ENCODE measurements around the gene DBNL.

DNA sequence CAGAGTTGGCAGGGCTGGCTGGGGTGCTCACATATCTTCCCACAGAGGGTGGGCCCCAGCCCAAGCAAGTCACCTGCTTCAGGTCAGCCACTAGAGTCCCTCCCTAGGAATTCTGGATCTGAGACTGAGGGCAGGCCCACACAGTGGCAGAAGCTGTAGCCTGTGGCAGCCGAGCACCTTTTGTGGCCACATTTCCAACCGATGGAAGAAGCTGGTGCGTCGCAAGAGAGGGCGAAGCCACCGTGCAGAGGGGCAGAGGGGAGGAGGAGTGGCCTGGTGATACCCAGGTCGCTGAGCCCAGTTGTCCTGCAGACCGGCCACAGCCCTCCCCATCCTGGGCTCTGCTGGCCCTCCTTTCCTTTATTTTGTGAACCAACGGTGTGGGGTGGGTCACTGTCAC is 32.6 kb downstream of the DBNL start:
- TF ChIP-seq, protein P1, sequence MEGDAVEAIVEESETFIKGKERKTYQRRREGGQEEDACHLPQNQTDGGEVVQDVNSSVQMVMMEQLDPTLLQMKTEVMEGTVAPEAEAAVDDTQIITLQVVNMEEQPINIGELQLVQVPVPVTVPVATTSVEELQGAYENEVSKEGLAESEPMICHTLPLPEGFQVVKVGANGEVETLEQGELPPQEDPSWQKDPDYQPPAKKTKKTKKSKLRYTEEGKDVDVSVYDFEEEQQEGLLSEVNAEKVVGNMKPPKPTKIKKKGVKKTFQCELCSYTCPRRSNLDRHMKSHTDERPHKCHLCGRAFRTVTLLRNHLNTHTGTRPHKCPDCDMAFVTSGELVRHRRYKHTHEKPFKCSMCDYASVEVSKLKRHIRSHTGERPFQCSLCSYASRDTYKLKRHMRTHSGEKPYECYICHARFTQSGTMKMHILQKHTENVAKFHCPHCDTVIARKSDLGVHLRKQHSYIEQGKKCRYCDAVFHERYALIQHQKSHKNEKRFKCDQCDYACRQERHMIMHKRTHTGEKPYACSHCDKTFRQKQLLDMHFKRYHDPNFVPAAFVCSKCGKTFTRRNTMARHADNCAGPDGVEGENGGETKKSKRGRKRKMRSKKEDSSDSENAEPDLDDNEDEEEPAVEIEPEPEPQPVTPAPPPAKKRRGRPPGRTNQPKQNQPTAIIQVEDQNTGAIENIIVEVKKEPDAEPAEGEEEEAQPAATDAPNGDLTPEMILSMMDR (IDR thresholded peaks at IDR 0.05) = no peak
- no peak for TF ChIP-seq POLR2AphosphoS5 (IDR thresholded peaks at IDR 0.05; ENCODE audit: low read depth, low read length)
- TF ChIP-seq TCF7L2 (IDR thresholded peaks at IDR 0.05; ENCODE audit: low read depth, low read length) = no peak
